Fibroblast of lung (primary cell): ENCODE data around the gene P2RY6. TPM values are rescaled to one million over a fixed set of nuclear protein-coding genes. Genes with fewer than 3 reads are reported as not detected.

Source experiments
- DNase-seq, 2 donors: peaks; one replicate each; pipeline versions ENCODE4 v3.0.0 to v3.0.0-alpha.2; 2010; ENCODE audit warnings: low read depth in 2 of 2
- H2AFZ ChIP-seq: 2 replicates; pipeline ENCODE4 v1.5.1; 2012; ENCODE audit warnings: low read length, control low read depth, inconsistent platforms
- H3K27ac ChIP-seq: 2 replicates; pipeline ENCODE4 v1.5.1; 2011; ENCODE audit warnings: low read length, control low read depth; ENCODE audit not compliant: insufficient read depth
- H3K27me3 ChIP-seq: 2 replicates; pipeline ENCODE4 v1.5.1; 2011; ENCODE audit warnings: mild to moderate bottlenecking, low read length; ENCODE audit not compliant: control insufficient read depth, insufficient read depth
- H3K36me3 ChIP-seq: 2 replicates; pipeline ENCODE4 v1.5.1; 2011; ENCODE audit warnings: low read length; ENCODE audit not compliant: control insufficient read depth, insufficient read depth
- H3K4me1 ChIP-seq: 2 replicates; pipeline ENCODE4 v1.5.1; 2011; ENCODE audit warnings: low read length; ENCODE audit not compliant: control insufficient read depth, insufficient read depth; ENCODE audit errors: extremely low read depth
- H3K4me2 ChIP-seq: 2 replicates; pipeline ENCODE4 v1.5.1; 2011; ENCODE audit warnings: low read length, control low read depth; ENCODE audit not compliant: insufficient read depth; ENCODE audit errors: extremely low read depth
- H3K4me3 ChIP-seq, 4 experiments: fragments of 200-600 bp in 1 of 4; sonication (generic) in 1 of 4; replicated peaks in 1 of 4; 2 replicates each; pipeline ENCODE4 v1.5.1; 2011 to 2016; ENCODE audit warnings: low read length in 4 of 4, low read depth in 3 of 4, mild to moderate bottlenecking in 3 of 4, control low read depth in 2 of 4, inconsistent platforms in 1 of 4, mixed read lengths in 1 of 4; ENCODE audit not compliant: insufficient read depth in 1 of 4; ENCODE audit errors: control extremely low read depth in 1 of 4
- H3K79me2 ChIP-seq: 2 replicates; pipeline ENCODE4 v1.5.1; 2012; ENCODE audit warnings: mild to moderate bottlenecking, low read length, inconsistent platforms; ENCODE audit not compliant: control insufficient read depth, insufficient read depth
- H3K9ac ChIP-seq: 2 replicates; pipeline ENCODE4 v1.5.1; 2011; ENCODE audit warnings: mild to moderate bottlenecking, low read length, control low read depth; ENCODE audit not compliant: insufficient read depth
- H3K9me3 ChIP-seq: 2 replicates; pipeline ENCODE4 v1.5.1; 2012; ENCODE audit warnings: low read depth, low read length; ENCODE audit not compliant: control insufficient read depth, insufficient read depth
- H4K20me1 ChIP-seq: 2 replicates; pipeline ENCODE4 v1.5.1; 2011; ENCODE audit warnings: low read length; ENCODE audit not compliant: control insufficient read depth, insufficient read depth; ENCODE audit errors: extremely low read depth
- CTCF ChIP-seq, 2 donors: IDR thresholded peaks in 1 of 2; conservative IDR thresholded peaks in 1 of 2; 1 replicate in 1 of 2; 2 replicates in 1 of 2; pipeline ENCODE4 v1.5.1; 2011 to 2012; ENCODE audit warnings: low read length in 2 of 2, control low read depth in 1 of 2, inconsistent platforms in 1 of 2, low read depth in 1 of 2, mild to moderate bottlenecking in 1 of 2
- EZH2 ChIP-seq: IDR thresholded peaks from 2 replicates; pipeline ENCODE4 v1.5.1; 2012; ENCODE audit warnings: low read length, control low read depth, mild to moderate bottlenecking; ENCODE audit errors: missing control alignments
- polyA plus RNA-seq, 2 donors: library from polyadenylated mRNA; depleted of rRNA in 1 of 2; stranded (reverse) in 1 of 2; unstranded in 1 of 2; fragments of >200 nt; gene quantifications; 2 replicates each; pipeline ENCODE4 v1.2.1, GENCODE V29; 2011 to 2012; ENCODE audit warnings: missing spikeins in 1 of 2
- total RNA-seq: library from RNA; depleted of rRNA; stranded (reverse); fragments of >200 nt; gene quantifications from 2 replicates; pipeline ENCODE4 v1.2.1, GENCODE V29; 2014

The P2RY6 gene
- total and polyA plus RNA-seq, 2 donors (not counting 1 experiment from before 2014, with no cell fraction given), result 0.12 to 0.33 TPM

GRCh38 chr11:73322382-73323306 lies 50.5 kb downstream of the P2RY6 start:
- no peak overlapping the region for H2AFZ ChIP-seq
- H3K27ac ChIP-seq, result peak overlapping the region; percentile 73
- peak; percentile 52 to 64 for DNase-seq
- peaks cover 77% of the 10 kb centered on the region for H3K4me1 ChIP-seq
- H4K20me1 ChIP-seq, result no peaks in the 10 kb centered on the region
- no peaks in the 10 kb centered on the region for H3K27me3 ChIP-seq
- TF ChIP-seq EZH2, result no peak
- H3K4me3 ChIP-seq, result no peak overlapping the region
- H3K9ac ChIP-seq, result peak overlapping the region; percentile 44
- peak overlapping the region; percentile 88 for H3K4me2 ChIP-seq
- H3K9me3 ChIP-seq, result no peaks in the 10 kb centered on the region
- peaks cover 2% of the 10 kb centered on the region for H3K36me3 ChIP-seq
- peaks cover 81% of the 10 kb centered on the region for H3K79me2 ChIP-seq

GRCh38 chr11:73323464-73323863 lies 51.3 kb downstream of the P2RY6 start:
- peak; percentile 67 to 84 for DNase-seq
- Histone ChIP-seq H3K27me3 (no peaks in the 10 kb centered on the region), H2AFZ (no peak overlapping the region), H3K9me3 (no peaks in the 10 kb centered on the region), H3K9ac (peak overlapping the region; percentile 56), H3K4me1 (peaks cover 80% of the 10 kb centered on the region), H3K79me2 (peaks cover 81% of the 10 kb centered on the region), H3K27ac (peak overlapping the region; percentile 73), H4K20me1 (no peaks in the 10 kb centered on the region), H3K4me2 (peak overlapping the region; percentile 88), H3K36me3 (peaks cover 2% of the 10 kb centered on the region), H3K4me3 (peak overlapping the region in 1 of 4 experiments; percentile 32)
- TF ChIP-seq CTCF (conservative IDR thresholded peaks at IDR 0.05 in 1 of 2, IDR thresholded peaks at IDR 0.05 in 1 of 2; ENCODE audit: low read depth in 1 of 2, low read length in 2 of 2) (no peak), EZH2 (no peak)

- no peaks in the 10 kb centered on the region for H3K9me3 ChIP-seq
- peak overlapping the region; percentile 88 for H3K4me2 ChIP-seq
- H3K4me3 ChIP-seq, result no peak overlapping the region
- peaks cover 83% of the 10 kb centered on the region for H3K79me2 ChIP-seq
- no peak for TF ChIP-seq EZH2
- no peak for TF ChIP-seq CTCF (conservative IDR thresholded peaks at IDR 0.05 in 1 of 2, IDR thresholded peaks at IDR 0.05 in 1 of 2; ENCODE audit: low read depth in 1 of 2, low read length in 2 of 2)
- H3K9ac ChIP-seq, result peak overlapping the region; percentile 56
- peaks cover 2% of the 10 kb centered on the region for H3K36me3 ChIP-seq
- H3K27ac ChIP-seq, result peak overlapping the region; percentile 73
- H3K27me3 ChIP-seq, result no peaks in the 10 kb centered on the region
- H2AFZ ChIP-seq, result no peak overlapping the region
- no peak for DNase-seq
- no peaks in the 10 kb centered on the region for H4K20me1 ChIP-seq
- peaks cover 83% of the 10 kb centered on the region for H3K4me1 ChIP-seq
Measured at GRCh38 chr11:73324116-73324515, 52.0 kb downstream of the P2RY6 start.
